HepG2 (cell line): ENCODE data around the gene LEPROT. TPM values are rescaled to one million over a fixed set of nuclear protein-coding genes. Genes with fewer than 3 reads are reported as not detected.
A peak's percentile ranks its signal among the peaks of the same experiment; 100 is the strongest.

ENCODE experiments used
- ARID4A ChIP-seq: sonication (generic); formaldehyde crosslinking; IDR thresholded peaks from 2 replicates; pipeline ENCODE4 v1.5.0; 2020; ENCODE audit warnings: mild to moderate bottlenecking, missing genetic modification reagents, borderline replicate concordance
- FOSL2 ChIP-seq: sonication (generic); formaldehyde crosslinking; IDR thresholded peaks from 2 replicates; pipeline ENCODE4 v1.4.0; 2020; ENCODE audit warnings: missing genetic modification reagents
- FOXA1 ChIP-seq, 2 experiments: fragments of 450-650 bp in 1 of 2; sonication (generic) in 1 of 2; formaldehyde crosslinking in 1 of 2; IDR thresholded peaks; 2 replicates each; pipeline versions ENCODE4 v1.4.0 to v1.6.1; 2016 to 2020; ENCODE audit warnings: missing genetic modification reagents in 1 of 2
- FOXP1 ChIP-seq, 2 experiments: fragments of 450-650 bp in 1 of 2; IDR thresholded peaks; 2 replicates each; pipeline ENCODE4 v1.6.1; 2017 to 2018; ENCODE audit warnings: antibody characterized with exemption in 1 of 2
- GATAD2A ChIP-seq: IDR thresholded peaks from 2 replicates; pipeline ENCODE4 v1.6.1; 2016
- HDAC1 ChIP-seq: sonication (generic); formaldehyde crosslinking; IDR thresholded peaks from 2 replicates; pipeline ENCODE4 v1.5.1; 2020; ENCODE audit warnings: mild to moderate bottlenecking, missing genetic modification reagents
- PCBP2 ChIP-seq: fragments of 200-400 bp; formaldehyde crosslinking; optimal IDR thresholded peaks from 2 replicates; pipeline ENCODE3; 2018; ENCODE audit warnings: low read length, low read depth; ENCODE audit not compliant: poor library complexity, severe bottlenecking
- PHB2 ChIP-seq: fragments of 450-650 bp; IDR thresholded peaks from 2 replicates; pipeline ENCODE4 v1.6.1; 2018; ENCODE audit not compliant: partially characterized antibody
- POLR2AphosphoS2 ChIP-seq: IDR thresholded peaks from 2 replicates; pipeline ENCODE4 v1.6.1; 2011; ENCODE audit warnings: low read depth, low read length, improper control_type of control experiment
- RNF2 ChIP-seq: fragments of 450-650 bp; conservative IDR thresholded peaks from 2 replicates; pipeline ENCODE4 v1.6.1; 2016; ENCODE audit warnings: low read depth
- SAP130 ChIP-seq: IDR thresholded peaks from 2 replicates; pipeline ENCODE4 v1.6.1; 2016; ENCODE audit warnings: low read depth
- SKI ChIP-seq: fragments of 450-650 bp; IDR thresholded peaks from one replicate; pipeline ENCODE4 v1.6.1; 2018; ENCODE audit warnings: mild to moderate bottlenecking; ENCODE audit not compliant: partially characterized antibody
- SOX13 ChIP-seq, 3 experiments: fragments of 450-650 bp in 1 of 3; sonication (generic) in 1 of 3; formaldehyde crosslinking in 1 of 3; IDR thresholded peaks in 2 of 3; conservative IDR thresholded peaks in 1 of 3; 2 replicates each; pipeline versions ENCODE4 v1.5.0 to v1.6.1; 2016 to 2020; ENCODE audit warnings: antibody characterized with exemption in 1 of 3, mild to moderate bottlenecking in 1 of 3, missing compliant biosample characterization in 1 of 3, missing genetic modification reagents in 1 of 3, moderate library complexity in 1 of 3
- SOX6 ChIP-seq, 2 experiments: fragments of 450-650 bp in 1 of 2; sonication (generic) in 1 of 2; formaldehyde crosslinking in 1 of 2; IDR thresholded peaks; 2 replicates each; pipeline versions ENCODE4 v1.4.0 to v1.6.1; 2017 to 2020; ENCODE audit warnings: antibody characterized with exemption in 1 of 2, mild to moderate bottlenecking in 1 of 2, missing genetic modification reagents in 1 of 2
- ZMAT5 ChIP-seq: sonication (generic); formaldehyde crosslinking; IDR thresholded peaks from 2 replicates; pipeline ENCODE4 v1.5.0; 2020; ENCODE audit warnings: mild to moderate bottlenecking, low read depth, missing genetic modification reagents, borderline replicate concordance
- ZNF20 ChIP-seq: sonication (generic); formaldehyde crosslinking; IDR thresholded peaks from 2 replicates; pipeline ENCODE4 v1.4.0; 2020; ENCODE audit warnings: mild to moderate bottlenecking, moderate library complexity, missing genetic modification reagents
- ZNF292 ChIP-seq: sonication (generic); formaldehyde crosslinking; IDR thresholded peaks from 2 replicates; pipeline ENCODE4 v1.8.1; 2022; ENCODE audit warnings: mild to moderate bottlenecking, low read depth, missing genetic modification reagents, borderline replicate concordance
- ZNF414 ChIP-seq: sonication (generic); formaldehyde crosslinking; IDR thresholded peaks from 2 replicates; pipeline ENCODE4 v1.5.0; 2020; ENCODE audit warnings: missing genetic modification reagents
- ZNF512 ChIP-seq: sonication (generic); formaldehyde crosslinking; IDR thresholded peaks from 2 replicates; pipeline ENCODE4 v1.4.0; 2020; ENCODE audit warnings: mild to moderate bottlenecking, missing genetic modification reagents
- polyA plus RNA-seq, 8 experiments: library from polyadenylated mRNA; depleted of rRNA in 3 of 8; stranded (reverse) in 7 of 8; unstranded in 1 of 8; fragments of >200 nt; fragmentation: Illumina TruSeq in 4 of 8; extraction: Trizol in 4 of 8; gene quantifications; 2 replicates each; pipeline versions ENCODE4 v1.2.1 to v1.2.3, GENCODE V29; 2011 to 2016; ENCODE audit warnings: low read depth in 4 of 8, missing spikeins in 1 of 8, mixed read lengths in 1 of 8; ENCODE audit not compliant: insufficient read depth in 1 of 8
- total RNA-seq, 5 experiments: library from RNA; depleted of rRNA; stranded (reverse); fragments of >200 nt; fragmentation: Illumina TruSeq; extraction: Trizol; gene quantifications; 2 replicates each; pipeline ENCODE4 v1.2.3, GENCODE V29; 2016; ENCODE audit warnings: low read depth in 1 of 5

Gene LEPROT
- total and polyA plus RNA-seq, 2 of the 13 experiments (the other 11 are each of a cell fraction or from before 2014, with no cell fraction given), result 36.8 to 51.4 TPM

- TF ChIP-seq ZNF414 (CRISPR knock-in tag) (0 out of 2 replicates have a peak, but pooled peaks have one; percentile 54), SOX13 (IDR thresholded peaks at IDR 0.05) (no peak), SOX13 (CRISPR knock-in tag; conservative IDR thresholded peaks at IDR 0.05 in 1 of 2, IDR thresholded peaks at IDR 0.05 in 1 of 2) (peak in 1 of 2 experiments; percentile 72; a peak in 2 of 4 replicates), SKI (no peak), FOXA1 (IDR thresholded peaks at IDR 0.05) (no peak), FOXA1 (CRISPR knock-in tag; IDR thresholded peaks at IDR 0.05) (0 out of 2 replicates have a peak, but pooled peaks have one; percentile 46), ZNF512 (CRISPR knock-in tag) (0 out of 2 replicates have a peak, but pooled peaks have one; percentile 25), ZMAT5 (CRISPR knock-in tag) (no peak), ZNF292 (CRISPR knock-in tag) (peak; percentile 14; the same call in 1 of the 2 replicates), ARID4A (CRISPR knock-in tag) (0 out of 2 replicates have a peak, but pooled peaks have one; percentile 28), POLR2AphosphoS2 (no peak), HDAC1 (CRISPR knock-in tag) (peak; percentile 37; the same call in 1 of the 2 replicates), FOXP1 (IDR thresholded peaks at IDR 0.05) (no peak), FOXP1 (CRISPR knock-in tag; IDR thresholded peaks at IDR 0.05) (peak; percentile 43; the same call in 1 of the 2 replicates), PHB2 (no peak), ZNF20 (CRISPR knock-in tag) (no peak), FOSL2 (CRISPR knock-in tag) (0 out of 2 replicates have a peak, but pooled peaks have one; percentile 17), RNF2 (no peak), SOX6 (IDR thresholded peaks at IDR 0.05) (no peak), SOX6 (CRISPR knock-in tag; IDR thresholded peaks at IDR 0.05) (peak; percentile 61), GATAD2A (CRISPR knock-in tag) (0 out of 2 replicates have a peak, but pooled peaks have one; percentile 25), PCBP2 (no peak), SAP130 (CRISPR knock-in tag) (peak; percentile 17; the same call in 1 of the 2 replicates)
Observed at GRCh38 chr1:65469126-65469888, 48.8 kb downstream of the LEPROT start (continued).
